Psoas muscle (tissue), 8 donors: ENCODE results near the gene RSKR. TPM values are rescaled to one million over a fixed set of nuclear protein-coding genes. Genes with fewer than 3 reads are reported as not detected.
A peak's percentile ranks its signal among the peaks of the same experiment; 100 is the strongest.

Experiments used
- ATAC-seq, 4 donors: fragments of 200-7000 bp; cut with Tn5 transposase; one replicate each; pipeline ENCODE4 v1.9.1; 2020; ENCODE audit warnings: moderate library complexity in 3 of 4, mild to moderate bottlenecking in 2 of 4
- DNase-seq, 2 donors: peaks; one replicate each; pipeline ENCODE4 v3.0.0-alpha.2; 2020
- H3K27ac ChIP-seq: fragments of 200-600 bp; one replicate; pipeline ENCODE4 v1.8.0; 2022
- H3K27me3 ChIP-seq, 3 donors: fragments of 200-600 bp in 1 of 3; one replicate each; pipeline versions ENCODE4 v1.6.1 to v1.8.0; 2013 to 2022; ENCODE audit warnings: low read length in 2 of 3, mild to moderate bottlenecking in 2 of 3, moderate library complexity in 1 of 3; ENCODE audit not compliant: insufficient read depth in 3 of 3
- H3K36me3 ChIP-seq, 2 donors: fragments of 200-600 bp in 1 of 2; one replicate each; pipeline versions ENCODE4 v1.6.1 to v1.8.0; 2013 to 2022; ENCODE audit warnings: low read depth in 1 of 2, mild to moderate bottlenecking in 1 of 2, moderate library complexity in 1 of 2; ENCODE audit not compliant: insufficient read depth in 1 of 2
- H3K4me1 ChIP-seq: fragments of 200-600 bp; one replicate; pipeline ENCODE4 v1.8.0; 2022
- H3K4me3 ChIP-seq: fragments of 200-600 bp; one replicate; pipeline ENCODE4 v1.8.0; 2022; ENCODE audit warnings: mild to moderate bottlenecking
- H3K9me3 ChIP-seq: fragments of 200-600 bp; one replicate; pipeline ENCODE4 v1.8.0; 2022
- WGBS, 3 donors: extraction: QIAGEN DNeasy Blood & Tissue Kit; methylation state at CpG; one replicate each; pipeline versions ENCODE4 v1.1.6 to v1.1.7; 2013; 5-methylcytosine and 5-hydroxymethylcytosine counted together
- intact Hi-C, 2 donors: fragments of 100-400 bp; cut with DNase I; formaldehyde crosslinking; loops; one replicate each; pipeline versions ENCODE4 v1.11.0 to v1.14.2; 2022
- polyA plus RNA-seq, 3 donors: library from polyadenylated mRNA; stranded (reverse); fragments of 200-250 nt; gene quantifications; one replicate each; pipeline ENCODE4 v1.2.3, GENCODE V29; 2013
- total RNA-seq, 4 donors: library from RNA; stranded (reverse); fragmentation: NEBNext Ultra II Directional in 2 of 4; extraction: Animal tissue kit (Norgen Biotek cat#: 25700) in 2 of 4; gene quantifications; one replicate each; pipeline versions ENCODE4 v1.2.1 to v1.2.4, GENCODE V29; 2021 to 2023
- TF ChIP-seq, protein P1 (sequence below): fragments of 200-600 bp; IDR thresholded peaks from one replicate; pipeline ENCODE4 v1.8.0; 2022; ENCODE audit warnings: antibody characterized with exemption
- donor health status: healthy with polysubstance abuse.
- donor health status: DM: no; HTN: no; CAD: no; lungs with moderate emphysema.
- donor health status: Bipolar disorder and iron deficiency.
- donor health status: healthy.
- donor health status: DM: yes; HTN: yes; CAD: no.
- donor health status: DM: no; HTN: no; CAD: no.
- donor health status: DM: no; HTN: no; CAD: no.
- donor health status: DM: yes; HTN: yes; CAD: no.

The RSKR gene
- total and polyA plus RNA-seq, 7 donors = 2.0 to 7.6 (median 4.3) TPM

DNA sequence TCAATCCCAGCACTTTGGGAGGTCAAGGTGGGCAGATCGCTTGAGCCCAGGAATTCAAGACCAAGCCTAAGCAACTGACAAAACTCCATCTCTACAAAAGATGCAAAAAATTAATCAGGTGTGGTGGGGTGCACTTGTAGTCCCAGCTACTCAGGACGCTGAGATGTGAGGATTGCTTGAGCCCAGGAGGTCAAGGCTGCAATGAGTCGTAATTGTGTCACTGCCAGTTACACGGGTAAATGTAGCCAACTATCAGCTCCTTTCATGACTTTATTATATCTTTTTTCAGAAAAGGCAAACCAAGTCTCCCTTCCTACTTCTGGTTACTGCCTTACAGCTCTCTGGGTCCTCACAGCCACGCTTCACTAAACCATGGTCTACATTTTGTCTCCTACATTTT, 43.8 kb upstream of the RSKR start:
- 86 to 89% (median 87%) methylated on average over 5 of the region's 5 CpGs for WGBS, 3 donors
- TF ChIP-seq, protein P1, sequence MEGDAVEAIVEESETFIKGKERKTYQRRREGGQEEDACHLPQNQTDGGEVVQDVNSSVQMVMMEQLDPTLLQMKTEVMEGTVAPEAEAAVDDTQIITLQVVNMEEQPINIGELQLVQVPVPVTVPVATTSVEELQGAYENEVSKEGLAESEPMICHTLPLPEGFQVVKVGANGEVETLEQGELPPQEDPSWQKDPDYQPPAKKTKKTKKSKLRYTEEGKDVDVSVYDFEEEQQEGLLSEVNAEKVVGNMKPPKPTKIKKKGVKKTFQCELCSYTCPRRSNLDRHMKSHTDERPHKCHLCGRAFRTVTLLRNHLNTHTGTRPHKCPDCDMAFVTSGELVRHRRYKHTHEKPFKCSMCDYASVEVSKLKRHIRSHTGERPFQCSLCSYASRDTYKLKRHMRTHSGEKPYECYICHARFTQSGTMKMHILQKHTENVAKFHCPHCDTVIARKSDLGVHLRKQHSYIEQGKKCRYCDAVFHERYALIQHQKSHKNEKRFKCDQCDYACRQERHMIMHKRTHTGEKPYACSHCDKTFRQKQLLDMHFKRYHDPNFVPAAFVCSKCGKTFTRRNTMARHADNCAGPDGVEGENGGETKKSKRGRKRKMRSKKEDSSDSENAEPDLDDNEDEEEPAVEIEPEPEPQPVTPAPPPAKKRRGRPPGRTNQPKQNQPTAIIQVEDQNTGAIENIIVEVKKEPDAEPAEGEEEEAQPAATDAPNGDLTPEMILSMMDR = no peak
- H3K27ac ChIP-seq = no peak overlapping the region
- H3K4me3 ChIP-seq = no peak overlapping the region
- H3K36me3 ChIP-seq = peaks cover 3 to 50% of the 10 kb centered on the region in 2 donors
- DNase-seq (no peak), ATAC-seq (no peak)
- H3K4me1 ChIP-seq = peaks cover 13% of the 10 kb centered on the region
- intact Hi-C loops = no loop called here
- no peaks in the 10 kb centered on the region for H3K27me3 ChIP-seq
- no peaks in the 10 kb centered on the region for H3K9me3 ChIP-seq

DNA sequence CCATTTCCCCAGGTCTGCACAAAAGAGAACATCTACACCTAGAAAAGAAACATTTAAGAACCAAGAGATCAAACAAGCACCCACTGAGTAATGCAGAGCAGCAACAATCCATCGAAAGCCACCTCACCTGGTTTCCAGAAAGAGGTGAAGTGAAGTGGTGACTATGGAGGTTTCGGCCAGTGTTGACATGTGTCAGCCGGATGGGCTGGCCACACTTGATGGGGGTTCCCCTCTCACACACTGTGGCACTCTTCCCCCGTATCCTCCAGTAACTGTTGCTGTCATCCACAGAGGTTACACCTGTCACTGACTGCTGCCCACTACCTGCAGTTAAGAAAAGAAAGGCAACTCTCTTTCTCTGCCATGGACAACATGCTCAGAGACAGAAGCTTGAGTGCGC, 41.2 kb upstream of the RSKR start:
- Histone ChIP-seq H3K36me3 (peaks cover 3 to 76% of the 10 kb centered on the region in 2 donors), H3K4me3 (no peak overlapping the region), H3K27ac (no peak overlapping the region), H3K9me3 (no peaks in the 10 kb centered on the region), H3K4me1 (peaks cover 2% of the 10 kb centered on the region), H3K27me3 (no peaks in the 10 kb centered on the region)
- DNase-seq (no peak), ATAC-seq (no peak)
- intact Hi-C loops = no loop called here
- TF ChIP-seq, protein P1 = no peak
- 86 to 95% (median 92%) methylated on average over 5 of the region's 5 CpGs for WGBS, 3 donors

DNA sequence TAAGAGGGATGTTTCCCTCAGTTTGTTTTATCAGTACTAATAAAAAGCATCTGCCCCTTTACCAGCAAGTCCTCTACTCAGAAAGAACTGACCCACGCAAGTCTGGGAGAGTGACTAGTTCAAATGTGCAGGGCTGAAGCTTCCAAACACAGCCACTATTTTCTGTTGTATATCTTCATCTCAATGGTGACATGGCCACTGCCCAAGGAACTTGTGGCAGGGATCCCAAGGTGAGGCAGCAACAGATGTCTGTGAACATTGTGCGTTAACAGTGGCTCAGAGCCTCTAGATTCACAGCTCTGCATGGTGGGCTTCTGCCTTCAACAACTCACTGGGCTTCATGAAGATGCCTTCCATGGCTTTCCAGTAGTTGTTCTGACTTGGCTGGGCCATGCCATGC, 34.7 kb upstream of the RSKR start:
- DNase-seq (no peak), ATAC-seq (no peak)
- H3K36me3 ChIP-seq = peaks cover 0 to 60% of the 10 kb centered on the region in 2 donors
- peaks cover 20% of the 10 kb centered on the region for H3K4me1 ChIP-seq
- no peaks in the 10 kb centered on the region for H3K27me3 ChIP-seq
- WGBS, 3 donors = 25 to 49% (median 38%) methylated on average over 2 of the region's 2 CpGs
- TF ChIP-seq, protein P1 = no peak
- no peak overlapping the region for H3K4me3 ChIP-seq
- no peaks in the 10 kb centered on the region for H3K9me3 ChIP-seq
- intact Hi-C loops = loop anchor here in 1 of 2 donors (10.0 kb wide), 1 partner anchor 266 kb away; no protein-coding TSS in a partner anchor
- no peak overlapping the region for H3K27ac ChIP-seq

DNA sequence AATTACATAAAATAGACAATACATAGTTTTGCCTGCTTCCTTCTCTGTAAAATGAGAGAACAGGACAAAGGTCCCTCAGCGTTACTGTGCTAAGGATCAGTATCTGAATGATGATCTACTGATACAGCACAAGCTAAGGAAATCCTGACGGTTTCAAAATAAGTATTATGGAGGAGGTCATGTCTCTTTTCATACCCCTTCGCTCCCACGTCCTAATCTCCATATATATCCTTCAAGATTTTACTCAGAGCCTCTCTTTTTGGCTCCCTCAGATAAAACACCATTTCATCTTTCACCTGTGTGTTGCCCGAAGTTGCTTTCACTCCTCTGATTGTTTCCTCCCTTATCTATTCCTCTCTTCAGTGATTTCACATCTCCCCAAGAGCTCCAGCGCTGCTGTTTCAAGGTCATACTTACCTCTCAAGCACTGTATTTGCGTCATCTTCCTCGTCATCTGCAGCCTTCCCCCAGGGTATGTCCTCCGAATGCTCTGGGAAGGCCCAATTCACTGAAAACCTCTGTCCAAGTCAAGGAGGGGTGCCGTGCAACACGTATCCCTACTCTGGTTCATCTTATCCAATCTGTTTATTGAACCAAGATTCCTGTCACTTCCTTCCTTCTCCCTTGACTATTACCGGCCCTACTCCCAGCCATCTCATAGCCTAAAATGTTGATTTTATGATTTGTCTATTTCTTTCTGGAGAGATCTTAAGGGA, 32.2 kb upstream of the RSKR start:
- H3K27me3 ChIP-seq = no peaks in the 10 kb centered on the region
- 63 to 72% (median 65%) methylated on average over 12 of the region's 12 CpGs for WGBS, 3 donors
- TF ChIP-seq, protein P1 = no peak
- H3K9me3 ChIP-seq = no peaks in the 10 kb centered on the region
- peaks cover 28% of the 10 kb centered on the region for H3K4me1 ChIP-seq
- intact Hi-C loops = loop anchor here (2.0 to 10.0 kb wide), 2 partner anchors 17 to 269 kb away; partner anchors contain the start of gene SUPT6H (in 1 of the 2)
- no peak for DNase-seq
- H3K27ac ChIP-seq = peak overlapping the region; percentile 98
- H3K4me3 ChIP-seq = peak overlapping the region; percentile 87
- H3K36me3 ChIP-seq = peaks cover 8 to 60% of the 10 kb centered on the region in 2 donors
- no peak for ATAC-seq
